HCT116 (cell line): ENCODE data around the gene CREBZF.

Source experiments
- CTCF ChIP-seq, 3 experiments: fragments of 200-600 bp in 1 of 3; sonication (generic) in 1 of 3; IDR thresholded peaks in 2 of 3; conservative IDR thresholded peaks in 1 of 3; 2 replicates each; pipeline ENCODE4 v1.5.1; 2012 to 2017; ENCODE audit warnings: low read depth in 2 of 3, low read length in 2 of 3, antibody characterized with exemption in 1 of 3, borderline replicate concordance in 1 of 3, control low read depth in 1 of 3, mild to moderate bottlenecking in 1 of 3, mixed read lengths in 1 of 3, mixed run types in 1 of 3, moderate library complexity in 1 of 3; ENCODE audit not compliant: insufficient read depth in 1 of 3
- ELF1 ChIP-seq: IDR thresholded peaks from 2 replicates; pipeline ENCODE4 v1.6.1; 2012; ENCODE audit warnings: low read depth, borderline replicate concordance
- JUND ChIP-seq: IDR thresholded peaks from 2 replicates; pipeline ENCODE4 v1.6.1; 2012
- POLR2A ChIP-seq: IDR thresholded peaks from 2 replicates; pipeline ENCODE4 v1.7.0; 2011; ENCODE audit warnings: borderline replicate concordance; ENCODE audit not compliant: insufficient read depth, insufficient read length; ENCODE audit errors: extremely low read depth
- POLR2AphosphoS5 ChIP-seq: IDR thresholded peaks from 2 replicates; pipeline ENCODE4 v1.6.1; 2011; ENCODE audit warnings: mild to moderate bottlenecking, low read depth, low read length, moderate library complexity
- RAD21 ChIP-seq: IDR thresholded peaks from 2 replicates; pipeline ENCODE4 v1.6.1; 2012; ENCODE audit warnings: low read depth, mild to moderate bottlenecking
- SIN3A ChIP-seq: IDR thresholded peaks from 2 replicates; pipeline ENCODE4 v1.6.1; 2012; ENCODE audit warnings: low read depth
- SP1 ChIP-seq: IDR thresholded peaks from 2 replicates; pipeline ENCODE4 v1.6.1; 2012; ENCODE audit warnings: low read depth
- TF ChIP-seq, protein P1 (sequence below): IDR thresholded peaks from 2 replicates; pipeline ENCODE4 v1.6.1; 2012
- TF ChIP-seq, protein P2 (sequence below): IDR thresholded peaks from 2 replicates; pipeline ENCODE4 v1.6.1; 2012; ENCODE audit warnings: low read depth

GRCh38 chr11:85663753-85664614 lies 945 bp downstream of the CREBZF start:
- peak; percentile 21; the same call in 1 of the 2 replicates for TF ChIP-seq RAD21
- TF ChIP-seq SP1: no peak
- no peak; the same call in 1 of the 2 replicates for TF ChIP-seq ELF1
- TF ChIP-seq JUND: no peak
- peak; percentile 25 to 58 (median 54); a peak in 5 of 6 replicates for TF ChIP-seq CTCF (IDR thresholded peaks at IDR 0.05 in 2 of 3, conservative IDR thresholded peaks at IDR 0.05 in 1 of 3; ENCODE audit: borderline replicate concordance in 1 of 3, insufficient read depth in 1 of 3, low read depth in 2 of 3, low read length in 2 of 3)
- TF ChIP-seq SIN3A: peak; percentile 73
- peak; percentile 35 for TF ChIP-seq POLR2AphosphoS5
- TF ChIP-seq, protein P1, sequence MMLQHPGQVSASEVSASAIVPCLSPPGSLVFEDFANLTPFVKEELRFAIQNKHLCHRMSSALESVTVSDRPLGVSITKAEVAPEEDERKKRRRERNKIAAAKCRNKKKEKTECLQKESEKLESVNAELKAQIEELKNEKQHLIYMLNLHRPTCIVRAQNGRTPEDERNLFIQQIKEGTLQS: no peak
- TF ChIP-seq POLR2A: no peak
- TF ChIP-seq, protein P2, sequence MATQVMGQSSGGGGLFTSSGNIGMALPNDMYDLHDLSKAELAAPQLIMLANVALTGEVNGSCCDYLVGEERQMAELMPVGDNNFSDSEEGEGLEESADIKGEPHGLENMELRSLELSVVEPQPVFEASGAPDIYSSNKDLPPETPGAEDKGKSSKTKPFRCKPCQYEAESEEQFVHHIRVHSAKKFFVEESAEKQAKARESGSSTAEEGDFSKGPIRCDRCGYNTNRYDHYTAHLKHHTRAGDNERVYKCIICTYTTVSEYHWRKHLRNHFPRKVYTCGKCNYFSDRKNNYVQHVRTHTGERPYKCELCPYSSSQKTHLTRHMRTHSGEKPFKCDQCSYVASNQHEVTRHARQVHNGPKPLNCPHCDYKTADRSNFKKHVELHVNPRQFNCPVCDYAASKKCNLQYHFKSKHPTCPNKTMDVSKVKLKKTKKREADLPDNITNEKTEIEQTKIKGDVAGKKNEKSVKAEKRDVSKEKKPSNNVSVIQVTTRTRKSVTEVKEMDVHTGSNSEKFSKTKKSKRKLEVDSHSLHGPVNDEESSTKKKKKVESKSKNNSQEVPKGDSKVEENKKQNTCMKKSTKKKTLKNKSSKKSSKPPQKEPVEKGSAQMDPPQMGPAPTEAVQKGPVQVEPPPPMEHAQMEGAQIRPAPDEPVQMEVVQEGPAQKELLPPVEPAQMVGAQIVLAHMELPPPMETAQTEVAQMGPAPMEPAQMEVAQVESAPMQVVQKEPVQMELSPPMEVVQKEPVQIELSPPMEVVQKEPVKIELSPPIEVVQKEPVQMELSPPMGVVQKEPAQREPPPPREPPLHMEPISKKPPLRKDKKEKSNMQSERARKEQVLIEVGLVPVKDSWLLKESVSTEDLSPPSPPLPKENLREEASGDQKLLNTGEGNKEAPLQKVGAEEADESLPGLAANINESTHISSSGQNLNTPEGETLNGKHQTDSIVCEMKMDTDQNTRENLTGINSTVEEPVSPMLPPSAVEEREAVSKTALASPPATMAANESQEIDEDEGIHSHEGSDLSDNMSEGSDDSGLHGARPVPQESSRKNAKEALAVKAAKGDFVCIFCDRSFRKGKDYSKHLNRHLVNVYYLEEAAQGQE: no peak
